ENCODE measurements around the gene VPS35L. TPM values are rescaled to one million over a fixed set of nuclear protein-coding genes. Genes with fewer than 3 reads are reported as not detected.

Gene VPS35L
- total RNA-seq, 1 experiment from 2014 or later, result 14.2 TPM

- H3K27ac Mint-ChIP-seq (ENCODE audit: unreplicated experiment), result peak overlapping the region; percentile 30
- CTCF ChIA-PET, result interaction anchor here (0.7 to 0.9 kb wide), 2 partner anchors 19 to 181 kb away, joined by 3 to 6 read pairs; partner anchors contain the start of gene GPRC5B
- intact Hi-C loops (cut with micrococcal nuclease; ENCODE audit: unreplicated experiment), result loop anchor here (5.0 kb wide), 2 partner anchors 49 to 179 kb away; partner anchors contain the start of gene GPRC5B
- TSS peak; percentile 2 for BruUV-seq (replicated peaks)
- no peak for TF ChIP-seq CTCF (IDR thresholded peaks at IDR 0.05; ENCODE audit: unreplicated experiment)
- no peaks in the 10 kb centered on the region for H3K9me3 Mint-ChIP-seq (ENCODE audit: low read depth, unreplicated experiment)
- peaks cover 33% of the 10 kb centered on the region for H3K4me1 Mint-ChIP-seq (ENCODE audit: low read depth, unreplicated experiment)
- no peaks in the 10 kb centered on the region for H3K27me3 Mint-ChIP-seq (ENCODE audit: unreplicated experiment)
- H3K4me3 Mint-ChIP-seq (ENCODE audit: low read depth, unreplicated experiment), result no peak overlapping the region
- peaks cover 78% of the 10 kb centered on the region for H3K36me3 Mint-ChIP-seq (ENCODE audit: insufficient read depth, unreplicated experiment)
- DNase-seq, result no peak
Measured at GRCh38 chr16:19703172-19703889, 147.8 kb downstream of the VPS35L start.

- CTCF ChIA-PET, result interaction anchor here (0.6 kb wide), 1 partner anchor 36 kb away, joined by 4 read pairs; no protein-coding TSS in a partner anchor
Measured at GRCh38 chr16:19704321-19705145, 149.0 kb downstream of the VPS35L start.

GRCh38 chr16:19705146-19705501 lies 149.6 kb downstream of the VPS35L start:
- intact Hi-C loops (cut with micrococcal nuclease; ENCODE audit: unreplicated experiment), result no loop called here
- DNase-seq, result no peak
- H3K27ac Mint-ChIP-seq (ENCODE audit: unreplicated experiment), result no peak overlapping the region
- H3K9me3 Mint-ChIP-seq (ENCODE audit: low read depth, unreplicated experiment), result no peaks in the 10 kb centered on the region
- BruUV-seq (replicated peaks), result no TSS peak
- no peak overlapping the region for H3K4me3 Mint-ChIP-seq (ENCODE audit: low read depth, unreplicated experiment)
- no peak for TF ChIP-seq CTCF (IDR thresholded peaks at IDR 0.05; ENCODE audit: unreplicated experiment)
- CTCF ChIA-PET, result no interaction called here
- H3K4me1 Mint-ChIP-seq (ENCODE audit: low read depth, unreplicated experiment), result peaks cover 31% of the 10 kb centered on the region
- H3K27me3 Mint-ChIP-seq (ENCODE audit: unreplicated experiment), result no peaks in the 10 kb centered on the region
- peaks cover 79% of the 10 kb centered on the region for H3K36me3 Mint-ChIP-seq (ENCODE audit: insufficient read depth, unreplicated experiment)

More at GRCh38 chr16:19704321-19705145, 149.0 kb downstream of the VPS35L start:
- intact Hi-C loops (cut with micrococcal nuclease; ENCODE audit: unreplicated experiment), result loop anchor here (5.0 kb wide), 2 partner anchors 48 to 178 kb away; partner anchors contain the start of gene GPRC5B
- DNase-seq, result no peak
- Mint-ChIP-seq H3K27ac (ENCODE audit: unreplicated experiment) (peak overlapping the region; percentile 30), H3K4me1 (ENCODE audit: low read depth, unreplicated experiment) (peaks cover 31% of the 10 kb centered on the region), H3K27me3 (ENCODE audit: unreplicated experiment) (no peaks in the 10 kb centered on the region), H3K9me3 (ENCODE audit: low read depth, unreplicated experiment) (no peaks in the 10 kb centered on the region), H3K4me3 (ENCODE audit: low read depth, unreplicated experiment) (no peak overlapping the region), H3K36me3 (ENCODE audit: insufficient read depth, unreplicated experiment) (peaks cover 74% of the 10 kb centered on the region)
- no TSS peak for BruUV-seq (replicated peaks)
- TF ChIP-seq CTCF (IDR thresholded peaks at IDR 0.05; ENCODE audit: unreplicated experiment), result no peak

- peaks cover 80% of the 10 kb centered on the region for H3K36me3 Mint-ChIP-seq (ENCODE audit: insufficient read depth, unreplicated experiment)
- DNase-seq, result no peak
- H3K4me3 Mint-ChIP-seq (ENCODE audit: low read depth, unreplicated experiment), result no peak overlapping the region
- no peaks in the 10 kb centered on the region for H3K9me3 Mint-ChIP-seq (ENCODE audit: low read depth, unreplicated experiment)
- CTCF ChIA-PET, result no interaction called here
- no TSS peak for BruUV-seq (replicated peaks)
- H3K27me3 Mint-ChIP-seq (ENCODE audit: unreplicated experiment), result no peaks in the 10 kb centered on the region
- no peak for TF ChIP-seq CTCF (IDR thresholded peaks at IDR 0.05; ENCODE audit: unreplicated experiment)
- intact Hi-C loops (cut with micrococcal nuclease; ENCODE audit: unreplicated experiment), result no loop called here
- H3K27ac Mint-ChIP-seq (ENCODE audit: unreplicated experiment), result no peak overlapping the region
- peaks cover 24% of the 10 kb centered on the region for H3K4me1 Mint-ChIP-seq (ENCODE audit: low read depth, unreplicated experiment)
Measured at GRCh38 chr16:19705843-19706242, 150.3 kb downstream of the VPS35L start.

All from Calu3 (cell line).